AG09309 (cell line): ENCODE results near the gene DENND1A.

Experiments used
- DNase-seq: peaks from one replicate; pipeline ENCODE4 v3.0.0-alpha.2; 2010; ENCODE audit warnings: low read depth
- H3K4me3 ChIP-seq: 2 replicates; pipeline ENCODE4 v1.5.1; 2011; ENCODE audit warnings: mild to moderate bottlenecking, low read depth, low read length, moderate library complexity; ENCODE audit not compliant: control insufficient read depth
- CTCF ChIP-seq: IDR thresholded peaks from 2 replicates; pipeline ENCODE4 v1.5.1; 2011; ENCODE audit warnings: mild to moderate bottlenecking, low read depth, low read length, inconsistent platforms; ENCODE audit not compliant: insufficient read depth, control insufficient read depth; ENCODE audit errors: missing control alignments

DENND1A gene

GRCh38 chr9:123488722-123489321 is 441.1 kb downstream of the DENND1A start:
- DNase-seq = no peak
- no peak for TF ChIP-seq CTCF

GRCh38 chr9:123487944-123488548 is 441.9 kb downstream of the DENND1A start:
- H3K4me3 ChIP-seq = no peak overlapping the region
- no peak for TF ChIP-seq CTCF
- no peak for DNase-seq

More at GRCh38 chr9:123488722-123489321, 441.1 kb downstream of the DENND1A start:
- no peak overlapping the region for H3K4me3 ChIP-seq

- TF ChIP-seq CTCF = no peak
- no peak for DNase-seq
- no peak overlapping the region for H3K4me3 ChIP-seq
Observed at GRCh38 chr9:123486431-123486830, 443.5 kb downstream of the DENND1A start.

GRCh38 chr9:123485216-123485615 is 444.7 kb downstream of the DENND1A start:
- no peak overlapping the region for H3K4me3 ChIP-seq
- DNase-seq = no peak
- no peak for TF ChIP-seq CTCF

GRCh38 chr9:123484130-123484529 is 445.8 kb downstream of the DENND1A start:
- no peak for DNase-seq
- no peak for TF ChIP-seq CTCF
- H3K4me3 ChIP-seq = no peak overlapping the region

- H3K4me3 ChIP-seq = no peak overlapping the region
- TF ChIP-seq CTCF = no peak
- DNase-seq = no peak
Observed at GRCh38 chr9:123483191-123483803, 446.6 kb downstream of the DENND1A start.
